Immature natural killer cell (primary cell): ENCODE data around the gene OTX2. TPM values are rescaled to one million over a fixed set of nuclear protein-coding genes. Genes with fewer than 3 reads are reported as not detected.

Source experiments
- DNase-seq, 3 donors: peaks; one replicate each; pipeline ENCODE4 v3.0.0; 2022; ENCODE audit warnings: mixed read lengths in 1 of 3
- H3K27ac Mint-ChIP-seq, 6 donors: one replicate each; pipeline ENCODE4 v1.8.0; 2020; ENCODE audit warnings: mixed read lengths in 6 of 6, mild to moderate bottlenecking in 5 of 6, inconsistent platforms in 4 of 6, moderate library complexity in 3 of 6
- H3K27me3 Mint-ChIP-seq, 3 donors: one replicate each; pipeline ENCODE4 v1.8.0; 2020 to 2021; ENCODE audit warnings: low read depth in 3 of 3, mild to moderate bottlenecking in 3 of 3, mixed read lengths in 3 of 3, moderate library complexity in 3 of 3, inconsistent platforms in 1 of 3
- H3K36me3 Mint-ChIP-seq, 3 donors: one replicate each; pipeline ENCODE4 v1.8.0; 2020; ENCODE audit warnings: mixed read lengths in 3 of 3, inconsistent platforms in 2 of 3, mild to moderate bottlenecking in 2 of 3
- H3K4me1 Mint-ChIP-seq, 2 donors: one replicate each; pipeline ENCODE4 v1.8.0; 2020; ENCODE audit warnings: inconsistent platforms in 2 of 2, mild to moderate bottlenecking in 2 of 2, mixed read lengths in 2 of 2, moderate library complexity in 1 of 2
- H3K4me3 Mint-ChIP-seq, 5 donors: one replicate each; pipeline ENCODE4 v1.8.0; 2020; ENCODE audit warnings: mild to moderate bottlenecking in 5 of 5, mixed read lengths in 5 of 5, inconsistent platforms in 3 of 5, moderate library complexity in 3 of 5
- H3K9me3 Mint-ChIP-seq, 6 donors: one replicate each; pipeline ENCODE4 v1.8.0; 2020; ENCODE audit warnings: mild to moderate bottlenecking in 6 of 6, mixed read lengths in 6 of 6, inconsistent platforms in 4 of 6, moderate library complexity in 3 of 6
- polyA plus RNA-seq, 3 donors: library from polyadenylated mRNA; unstranded; fragments of 300-500 nt; fragmentation: Illumina TruSeq; gene quantifications; one replicate each; pipeline ENCODE4 v1.2.3, GENCODE V29; 2021

Gene OTX2
- polyA plus RNA-seq, 3 donors from 2014 or later = not detected

GRCh38 chr14:56817396-56817921 lies 7.2 kb upstream of the OTX2 start:
- no peaks in the 10 kb centered on the region for H3K4me1 Mint-ChIP-seq
- H3K4me3 Mint-ChIP-seq = no peak overlapping the region
- peaks cover 0 to 12% (median 5%) of the 10 kb centered on the region in 6 donors for H3K9me3 Mint-ChIP-seq
- no peak for DNase-seq
- peaks cover 0 to 3% (median 0%) of the 10 kb centered on the region in 3 donors for H3K36me3 Mint-ChIP-seq
- no peak overlapping the region for H3K27ac Mint-ChIP-seq
- peaks cover 0 to 34% (median 17%) of the 10 kb centered on the region in 3 donors for H3K27me3 Mint-ChIP-seq

DNA sequence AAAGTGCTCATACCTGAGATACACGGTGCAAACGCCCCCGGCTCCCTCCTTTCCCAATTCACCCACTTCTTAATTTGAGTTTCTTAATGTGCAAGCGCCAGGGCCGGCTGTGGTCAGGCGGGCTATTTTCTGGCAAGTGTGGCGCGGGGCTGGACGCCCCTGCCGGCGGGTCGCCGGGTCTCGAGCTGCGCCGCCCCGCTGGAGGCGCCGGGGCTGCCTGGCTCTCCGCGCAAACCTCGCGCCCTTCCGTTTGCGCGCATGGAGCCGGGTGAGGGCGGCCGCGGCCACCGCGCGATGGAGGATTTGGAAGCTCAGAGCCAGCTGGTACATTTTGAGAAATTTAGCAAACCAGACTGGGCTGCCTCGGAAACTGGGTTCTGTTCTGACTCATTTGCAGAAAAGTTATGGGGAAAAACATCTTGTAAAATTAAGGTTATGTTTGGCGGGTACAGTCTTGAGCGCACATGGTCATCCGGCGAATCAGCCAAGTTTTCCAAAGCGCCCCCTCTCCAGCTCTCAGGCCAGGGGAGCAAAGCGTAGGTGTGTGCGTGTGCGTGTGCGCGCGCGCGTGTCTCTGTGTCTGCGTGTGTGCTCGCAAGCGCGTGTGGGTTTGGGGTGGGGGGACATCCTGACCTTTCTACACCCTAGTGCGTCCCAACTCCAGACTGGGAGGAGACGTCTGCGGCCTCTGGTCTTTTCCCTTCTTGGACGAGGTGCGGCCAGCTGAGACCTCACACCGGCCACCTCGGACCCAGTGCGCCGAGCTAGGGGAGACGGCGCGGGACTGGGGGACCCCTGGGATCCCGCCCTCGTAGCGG lies 6.5 kb upstream of the OTX2 start:
- H3K4me3 Mint-ChIP-seq = no peak overlapping the region
- peaks cover 0 to 32% (median 18%) of the 10 kb centered on the region in 3 donors for H3K27me3 Mint-ChIP-seq
- H3K36me3 Mint-ChIP-seq = peaks cover 0 to 3% (median 0%) of the 10 kb centered on the region in 3 donors
- H3K27ac Mint-ChIP-seq = no peak overlapping the region
- H3K4me1 Mint-ChIP-seq = no peaks in the 10 kb centered on the region
- peaks cover 0 to 12% (median 7%) of the 10 kb centered on the region in 6 donors for H3K9me3 Mint-ChIP-seq
- no peak for DNase-seq

GRCh38 chr14:56815745-56816144 lies 5.5 kb upstream of the OTX2 start:
- DNase-seq = no peak
- H3K4me1 Mint-ChIP-seq = no peaks in the 10 kb centered on the region
- H3K27ac Mint-ChIP-seq = no peak overlapping the region
- peaks cover 0 to 16% (median 7%) of the 10 kb centered on the region in 6 donors for H3K9me3 Mint-ChIP-seq
- peaks cover 3 to 34% (median 22%) of the 10 kb centered on the region in 3 donors for H3K27me3 Mint-ChIP-seq
- peaks cover 0 to 3% (median 0%) of the 10 kb centered on the region in 3 donors for H3K36me3 Mint-ChIP-seq
- H3K4me3 Mint-ChIP-seq = no peak overlapping the region

DNA sequence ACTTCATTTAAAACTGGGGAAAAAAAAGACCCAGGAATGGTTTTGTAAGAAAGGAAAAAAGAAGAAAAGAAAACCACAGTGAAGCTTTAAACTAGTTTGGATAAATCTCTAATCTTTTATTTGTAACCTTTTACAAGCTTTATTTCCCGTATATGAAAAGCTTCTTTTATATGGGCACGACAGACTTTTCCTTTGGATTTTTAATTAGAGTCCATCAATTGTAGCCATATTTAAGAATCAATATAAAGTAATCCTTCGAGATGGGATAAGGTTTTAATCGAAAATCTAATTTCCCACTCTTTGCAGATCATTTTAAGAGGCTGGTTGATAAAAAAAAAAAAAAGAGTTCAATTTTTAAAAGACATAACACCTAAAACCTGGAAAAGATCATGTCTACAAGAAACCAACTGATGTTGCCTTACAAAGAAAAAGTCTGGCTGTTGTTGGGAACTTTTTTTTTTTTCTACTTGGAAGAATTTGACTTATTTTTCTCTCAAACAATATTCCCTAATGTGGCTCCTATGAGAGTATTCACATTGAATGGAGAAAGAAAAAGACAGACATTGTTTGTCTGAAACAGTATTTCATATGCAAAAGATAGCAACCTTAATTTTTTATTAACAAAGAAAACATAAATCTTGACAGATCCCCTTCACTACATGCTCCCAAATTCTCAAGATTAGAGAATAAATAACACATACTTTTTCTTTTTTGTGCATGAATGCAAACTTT lies 4.9 kb upstream of the OTX2 start:
- Mint-ChIP-seq H3K36me3 (peaks cover 0 to 4% (median 0%) of the 10 kb centered on the region in 3 donors), H3K9me3 (peaks cover 2 to 23% (median 8%) of the 10 kb centered on the region in 6 donors), H3K4me3 (no peak overlapping the region), H3K27ac (no peak overlapping the region), H3K27me3 (peaks cover 9 to 40% (median 26%) of the 10 kb centered on the region in 3 donors), H3K4me1 (no peaks in the 10 kb centered on the region)
- DNase-seq = no peak

DNA sequence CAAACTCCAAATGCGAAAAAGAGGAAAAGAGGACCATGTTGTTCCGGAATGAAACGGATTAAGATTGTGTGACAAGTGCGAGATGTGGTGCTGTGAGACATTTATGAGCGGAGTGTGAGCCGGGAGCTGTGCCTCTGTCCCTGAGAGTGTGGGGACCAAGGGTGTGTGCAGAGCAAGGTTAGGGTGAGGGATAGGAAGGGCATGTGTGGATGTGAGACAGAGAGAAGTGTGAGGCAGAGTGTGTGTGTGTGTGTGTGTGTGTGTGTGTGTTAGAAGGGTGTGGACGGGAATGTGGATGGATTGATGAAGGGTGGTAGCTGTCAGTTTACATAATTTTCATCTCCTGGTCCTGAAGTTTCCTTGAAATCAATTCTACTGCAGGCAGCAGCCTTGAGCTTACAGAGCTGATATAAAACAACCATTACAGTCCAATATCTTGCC lies 4.3 kb upstream of the OTX2 start:
- no peaks in the 10 kb centered on the region for H3K4me1 Mint-ChIP-seq
- peaks cover 2 to 28% (median 13%) of the 10 kb centered on the region in 6 donors for H3K9me3 Mint-ChIP-seq
- H3K27ac Mint-ChIP-seq = no peak overlapping the region
- no peak overlapping the region for H3K4me3 Mint-ChIP-seq
- peaks cover 0 to 9% (median 0%) of the 10 kb centered on the region in 3 donors for H3K36me3 Mint-ChIP-seq
- peaks cover 15 to 46% (median 31%) of the 10 kb centered on the region in 3 donors for H3K27me3 Mint-ChIP-seq
- no peak for DNase-seq

DNA sequence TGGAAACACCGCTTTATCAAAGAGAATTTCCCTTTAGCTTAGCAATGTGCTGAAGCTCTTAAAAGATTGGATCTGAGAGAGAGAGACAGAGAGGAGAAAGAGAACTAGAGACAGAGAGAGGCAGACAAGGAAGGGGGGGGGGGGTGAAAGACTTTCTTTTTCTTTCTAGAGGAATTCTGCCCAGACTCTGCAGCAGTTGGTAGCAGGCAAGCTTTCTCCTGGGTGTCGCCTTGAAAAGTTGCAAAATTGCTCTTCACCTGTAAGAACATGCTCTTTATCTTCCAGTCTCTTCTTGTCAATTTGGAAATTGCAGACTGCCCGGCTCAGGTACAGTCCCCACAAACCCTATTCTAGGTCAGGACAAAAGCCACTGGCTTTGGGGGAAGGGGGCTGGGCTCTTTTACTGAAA lies 2.9 kb upstream of the OTX2 start:
- Mint-ChIP-seq H3K36me3 (peaks cover 0 to 9% (median 0%) of the 10 kb centered on the region in 3 donors), H3K27ac (no peak overlapping the region), H3K27me3 (peaks cover 19 to 48% (median 38%) of the 10 kb centered on the region in 3 donors), H3K4me1 (peaks cover 0 to 2% of the 10 kb centered on the region in 2 donors), H3K9me3 (peaks cover 2 to 35% (median 13%) of the 10 kb centered on the region in 6 donors), H3K4me3 (no peak overlapping the region)
- DNase-seq = no peak

DNA sequence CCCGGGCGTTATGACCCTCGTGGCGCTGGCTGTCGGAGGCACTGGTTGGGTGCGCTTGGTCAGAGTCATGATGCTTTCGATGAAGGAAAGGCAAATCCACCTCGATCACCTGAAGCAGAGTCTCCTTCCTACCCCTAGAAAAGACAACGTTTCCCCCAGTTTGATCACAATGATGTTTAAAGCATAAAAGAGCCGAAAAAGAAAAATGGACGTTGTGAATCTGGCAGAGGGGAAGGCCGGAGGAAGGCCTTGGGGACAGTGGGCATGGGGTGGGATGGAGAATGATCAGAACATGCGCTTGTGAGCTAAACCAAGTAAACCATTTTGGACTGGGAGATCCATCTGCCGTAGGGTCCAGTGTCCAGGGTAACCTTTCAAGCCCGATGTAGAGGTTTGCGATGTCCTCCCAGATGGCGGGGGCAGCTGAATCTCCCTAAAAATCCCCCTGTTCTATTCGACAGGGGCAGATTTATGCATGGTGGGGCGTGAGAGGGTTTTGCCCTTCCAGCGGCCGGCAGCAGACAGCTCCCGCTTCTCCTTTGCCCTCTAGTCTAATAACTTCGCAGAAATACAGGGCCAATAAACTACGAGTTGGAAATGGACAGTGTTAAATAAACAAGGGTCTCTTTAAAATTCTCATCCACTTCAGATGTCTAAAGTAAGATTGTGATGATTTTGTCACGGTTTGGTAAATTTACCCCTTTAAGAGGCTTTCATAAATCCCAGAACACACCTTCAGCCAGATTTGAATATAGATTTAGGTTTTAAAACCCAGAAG lies 2.3 kb upstream of the OTX2 start:
- no peak overlapping the region for H3K27ac Mint-ChIP-seq
- peaks cover 2 to 38% (median 13%) of the 10 kb centered on the region in 6 donors for H3K9me3 Mint-ChIP-seq
- peaks cover 22 to 49% (median 36%) of the 10 kb centered on the region in 3 donors for H3K27me3 Mint-ChIP-seq
- no peak overlapping the region for H3K4me3 Mint-ChIP-seq
- H3K36me3 Mint-ChIP-seq = peaks cover 0 to 9% (median 0%) of the 10 kb centered on the region in 3 donors
- DNase-seq = no peak
- H3K4me1 Mint-ChIP-seq = peaks cover 0 to 6% of the 10 kb centered on the region in 2 donors

GRCh38 chr14:56811593-56812363 lies 1.5 kb upstream of the OTX2 start:
- peaks cover 7 to 44% (median 15%) of the 10 kb centered on the region in 6 donors for H3K9me3 Mint-ChIP-seq
- H3K4me1 Mint-ChIP-seq = peaks cover 0 to 6% of the 10 kb centered on the region in 2 donors
- H3K36me3 Mint-ChIP-seq = peaks cover 0 to 9% (median 4%) of the 10 kb centered on the region in 3 donors
- no peak for DNase-seq
- no peak overlapping the region for H3K27ac Mint-ChIP-seq
- peaks cover 27 to 55% (median 39%) of the 10 kb centered on the region in 3 donors for H3K27me3 Mint-ChIP-seq
- H3K4me3 Mint-ChIP-seq = no peak overlapping the region

- H3K27ac Mint-ChIP-seq = no peak overlapping the region
These were observed 735 bp upstream of the OTX2 start for GRCh38 chr14:56810836-56811592.

GRCh38 chr14:56809270-56810146 lies 771 bp downstream of the OTX2 start:
- H3K9me3 Mint-ChIP-seq = peaks cover 11 to 53% (median 19%) of the 10 kb centered on the region in 6 donors
- peaks cover 0 to 12% of the 10 kb centered on the region in 2 donors for H3K4me1 Mint-ChIP-seq
- peaks cover 37 to 63% (median 56%) of the 10 kb centered on the region in 3 donors for H3K27me3 Mint-ChIP-seq
- no peak for DNase-seq
- H3K27ac Mint-ChIP-seq = no peak overlapping the region
- H3K4me3 Mint-ChIP-seq = peak overlapping the region in 1 of 5 donors; percentile 51
- H3K36me3 Mint-ChIP-seq = peaks cover 3 to 13% (median 8%) of the 10 kb centered on the region in 3 donors

More at GRCh38 chr14:56810836-56811592, 735 bp upstream of the OTX2 start:
- Mint-ChIP-seq H3K36me3 (peaks cover 0 to 10% (median 6%) of the 10 kb centered on the region in 3 donors), H3K4me3 (peak overlapping the region in 1 of 5 donors; percentile 41), H3K27me3 (peaks cover 35 to 62% (median 47%) of the 10 kb centered on the region in 3 donors), H3K4me1 (peaks cover 0 to 8% of the 10 kb centered on the region in 2 donors), H3K9me3 (peaks cover 8 to 46% (median 15%) of the 10 kb centered on the region in 6 donors)
- DNase-seq = no peak
